GM12878 (cell line): ENCODE results near the gene IRF2. TPM values are rescaled to one million over a fixed set of nuclear protein-coding genes. Genes with fewer than 3 reads are reported as not detected.

Experiments used
- ATAC-seq: fragments of 200-7000 bp; cut with Tn5 transposase; 3 replicates; pipeline ENCODE4 v1.9.1; 2020; ENCODE audit warnings: mild to moderate bottlenecking, moderate library complexity
- BruUV-seq: library from RNA; stranded (reverse); fragments of 400-500 nt; replicated peaks from 2 replicates; lab custom pipeline; 2021; lab: Mats Ljungman, UMichigan
- CTCF ChIA-PET: fragments of 300-600 bp; sonication (Branson Sonifier 250); formaldehyde crosslinking; extraction: SDS; loops from one replicate; lab custom pipeline; 2021; ENCODE audit warnings: inconsistent platforms; lab: Yijun Ruan, JAX
- POLR2A ChIA-PET: fragments of 350-600 bp; formaldehyde crosslinking; extraction: SDS; loops from one replicate; lab custom pipeline; 2021; ENCODE audit warnings: inconsistent platforms; lab: Charles Lee
- RAD21 ChIA-PET: fragments of 300-600 bp; sonication (Branson Sonifier 250); formaldehyde crosslinking; loops from one replicate; lab custom pipeline; 2023; ENCODE audit warnings: antibody characterized with exemption; ENCODE audit not compliant: unreplicated experiment; lab: Charles Lee
- SMC1A ChIA-PET: fragments of 300-600 bp; sonication (Branson Sonifier 250); formaldehyde crosslinking; loops from one replicate; lab custom pipeline; 2023; ENCODE audit not compliant: unreplicated experiment, uncharacterized antibody; lab: Charles Lee
- DNase-seq: peaks from one replicate; pipeline ENCODE4 v3.0.0-alpha.2; 2011; ENCODE audit warnings: low read depth, low spot score
- FAIRE-seq: peaks from 3 replicates; lab custom pipeline; 2011; peaks lifted over from hg19 to GRCh38; lab: Jason Lieb, UNC
- H2AFZ ChIP-seq: 2 replicates; pipeline ENCODE4 v1.6.0; 2011; ENCODE audit warnings: low read depth, low read length, control low read depth; ENCODE audit not compliant: control insufficient read depth
- H3K27ac ChIP-seq: 2 replicates; pipeline ENCODE4 v1.5.1; 2011; ENCODE audit warnings: control low read depth; ENCODE audit not compliant: control insufficient read depth, insufficient read depth
- H3K27me3 ChIP-seq, 2 experiments: replicated peaks in 1 of 2; 2 replicates each; pipeline versions ENCODE4 v1.6.0 to v1.6.1; 2011; ENCODE audit warnings: low read length in 1 of 2; ENCODE audit not compliant: control insufficient read depth in 2 of 2, insufficient read depth in 2 of 2
- H3K36me3 ChIP-seq, 2 experiments: 2 replicates each; pipeline ENCODE4 v1.5.1; 2011; ENCODE audit warnings: low read length in 1 of 2; ENCODE audit not compliant: control insufficient read depth in 2 of 2, insufficient read depth in 2 of 2
- H3K4me1 ChIP-seq: 2 replicates; pipeline ENCODE4 v1.6.1; 2011; ENCODE audit warnings: mild to moderate bottlenecking, low read length, moderate library complexity, mixed read lengths; ENCODE audit not compliant: control insufficient read depth, insufficient read depth
- H3K4me2 ChIP-seq: 2 replicates; pipeline ENCODE4 v1.6.0; 2011; ENCODE audit warnings: control low read depth; ENCODE audit not compliant: control insufficient read depth, insufficient read depth
- H3K4me3 ChIP-seq: fragments of 200-600 bp; sonication (generic); 2 replicates; pipeline ENCODE4 v1.5.1; 2016
- H3K79me2 ChIP-seq: 2 replicates; pipeline ENCODE4 v1.6.0; 2011; ENCODE audit warnings: low read length; ENCODE audit not compliant: control insufficient read depth, insufficient read depth
- H3K9ac ChIP-seq: 2 replicates; pipeline ENCODE4 v1.8.0; 2011; ENCODE audit warnings: low read length, control low read depth, mixed read lengths; ENCODE audit not compliant: control insufficient read depth, insufficient read depth
- H3K9me3 ChIP-seq: replicated peaks from 3 replicates; pipeline ENCODE4 v1.5.1; 2011; ENCODE audit warnings: mild to moderate bottlenecking, low read length; ENCODE audit not compliant: control insufficient read depth, insufficient read depth
- H4K20me1 ChIP-seq: 2 replicates; pipeline ENCODE4 v1.6.0; 2011; ENCODE audit not compliant: control insufficient read depth, insufficient read depth
- BMI1 ChIP-seq: fragments of 450-650 bp; IDR thresholded peaks from 2 replicates; pipeline ENCODE4 v1.6.1; 2016; ENCODE audit warnings: mild to moderate bottlenecking, moderate library complexity, borderline replicate concordance
- E2F8 ChIP-seq: fragments of 450-650 bp; IDR thresholded peaks from 2 replicates; pipeline ENCODE4 v1.6.1; 2018; ENCODE audit warnings: mild to moderate bottlenecking, low read depth, moderate library complexity; ENCODE audit not compliant: partially characterized antibody
- MAX ChIP-seq: IDR thresholded peaks from 2 replicates; pipeline ENCODE4 v1.6.1; 2012; ENCODE audit warnings: low read depth, low read length, improper control_type of control experiment
- NFYB ChIP-seq: IDR thresholded peaks from 2 replicates; pipeline ENCODE4 v1.6.1; 2011; ENCODE audit warnings: low read depth, mild to moderate bottlenecking, low read length, improper control_type of control experiment, moderate library complexity; ENCODE audit not compliant: insufficient read depth
- PAX5 ChIP-seq: IDR thresholded peaks from 2 replicates; pipeline ENCODE4 v1.6.1; 2011; ENCODE audit warnings: low read depth, low read length, borderline replicate concordance
- SMAD1 ChIP-seq: fragments of 450-650 bp; IDR thresholded peaks from 2 replicates; pipeline ENCODE4 v1.6.1; 2018; ENCODE audit warnings: mild to moderate bottlenecking, low read depth; ENCODE audit not compliant: partially characterized antibody
- SMC3 ChIP-seq: IDR thresholded peaks from 2 replicates; pipeline ENCODE4 v1.6.1; 2011; ENCODE audit warnings: low read length, improper control_type of control experiment, borderline replicate concordance
- TBL1XR1 ChIP-seq: IDR thresholded peaks from 2 replicates; pipeline ENCODE4 v1.6.1; 2012; ENCODE audit warnings: low read depth, low read length, improper control_type of control experiment
- TCF12 ChIP-seq: IDR thresholded peaks from 2 replicates; pipeline ENCODE4 v1.6.1; 2011; ENCODE audit warnings: low read depth, mild to moderate bottlenecking, low read length
- ZBED1 ChIP-seq: IDR thresholded peaks from 2 replicates; pipeline ENCODE4 v1.6.1; 2016; ENCODE audit warnings: borderline replicate concordance
- ZSCAN29 ChIP-seq: fragments of 450-650 bp; IDR thresholded peaks from 2 replicates; pipeline ENCODE4 v1.6.1; 2017; ENCODE audit warnings: mild to moderate bottlenecking, moderate library complexity
- WGBS: methylation state at CpG from one replicate; pipeline ENCODE4 v1.1.6; 2016; ENCODE audit warnings: low lambda C conversion rate; ENCODE audit not compliant: insufficient replicate concordance, insufficient coverage; ENCODE audit errors: missing lambda C conversion rate; 5-methylcytosine and 5-hydroxymethylcytosine counted together
- in situ Hi-C: fragments of 300-500 bp; cut with MboI; formaldehyde crosslinking; loops from 9 replicates; pipeline ENCODE4 v1.14.3; 2018; ENCODE audit warnings: mixed read lengths
- intact Hi-C: fragments of 100-400 bp; cut with micrococcal nuclease; formaldehyde crosslinking; loops from one replicate; pipeline ENCODE4 v1.14.2; 2022; ENCODE audit not compliant: unreplicated experiment
- polyA plus RNA-seq, 11 experiments: library from polyadenylated mRNA; depleted of rRNA in 4 of 11; unstranded in 6 of 11; stranded (reverse) in 5 of 11; fragments of >200 nt; fragmentation: Nextera tagmentation in 4 of 11; fragmentation: Illumina TruSeq in 1 of 11; extraction: Ambion mirVana in 4 of 11; extraction: Trizol in 1 of 11; gene quantifications; 1 replicate in 1 of 11; 2 replicates in 10 of 11; pipeline versions ENCODE4 v1.2.1 to v1.2.3, GENCODE V29; 2011 to 2016; ENCODE audit warnings: inconsistent platforms in 2 of 11, missing spikeins in 2 of 11, low read depth in 1 of 11
- total RNA-seq, 4 experiments: library from RNA; depleted of rRNA in 3 of 4; stranded (reverse); fragments of >200 nt in 3 of 4; fragmentation: Illumina TruSeq in 1 of 4; extraction: Trizol in 1 of 4; gene quantifications; 2 replicates each; pipeline versions ENCODE4 v1.2.1 to v1.2.3, GENCODE V29; 2013 to 2021

IRF2 gene
- total and polyA plus RNA-seq, 10 of the 15 experiments (the other 5 are each of a cell fraction or from before 2014, with no cell fraction given) = 45.1 to 99.3 (median 58.9) TPM

GRCh38 chr4:184498598-184498997, 24.2 kb upstream of the IRF2 start:
- Histone ChIP-seq H3K9me3 (peaks cover under 1% of the 10 kb centered on the region; the same call in 1 of the 3 replicates), H3K4me2 (no peak overlapping the region), H3K4me3 (no peak overlapping the region), H3K27ac (no peak overlapping the region), H3K36me3 (no peaks in the 10 kb centered on the region), H3K27me3 (no peaks in the 10 kb centered on the region), H4K20me1 (no peaks in the 10 kb centered on the region), H2AFZ (no peak overlapping the region), H3K4me1 (peaks cover under 1% of the 10 kb centered on the region; the same call in 1 of the 2 replicates), H3K79me2 (no peaks in the 10 kb centered on the region)
- 61% methylated on average over 10 of the region's 10 CpGs for WGBS
- DNase-seq = no peak
- FAIRE-seq = no peak
- in situ Hi-C loops = no loop called here
- ChIA-PET SMC1A (no interaction called here), RAD21 (no interaction called here), POLR2A (interaction anchor here (0.5 kb wide), 1 partner anchor 16 kb away, joined by 3 read pairs; no protein-coding TSS in a partner anchor), CTCF (no interaction called here)
- intact Hi-C loops = no loop called here
- BruUV-seq = no TSS peak
- no peak for ATAC-seq
- TF ChIP-seq PAX5 = no peak
- TF ChIP-seq BMI1 = no peak
- no peak for TF ChIP-seq ZBED1
- TF ChIP-seq SMAD1 = no peak
- TF ChIP-seq TBL1XR1 = no peak
- TF ChIP-seq TCF12 = no peak
- no peak for TF ChIP-seq E2F8
- TF ChIP-seq NFYB = no peak
- no peak for TF ChIP-seq MAX
- TF ChIP-seq SMC3 = no peak
- no peak for TF ChIP-seq ZSCAN29
- TF ChIP-seq, all 136 proteins: peak for 0
- no peak overlapping the region for H3K9ac ChIP-seq
